ENCODE measurements around the gene EDDM13.

EDDM13 gene

DNA sequence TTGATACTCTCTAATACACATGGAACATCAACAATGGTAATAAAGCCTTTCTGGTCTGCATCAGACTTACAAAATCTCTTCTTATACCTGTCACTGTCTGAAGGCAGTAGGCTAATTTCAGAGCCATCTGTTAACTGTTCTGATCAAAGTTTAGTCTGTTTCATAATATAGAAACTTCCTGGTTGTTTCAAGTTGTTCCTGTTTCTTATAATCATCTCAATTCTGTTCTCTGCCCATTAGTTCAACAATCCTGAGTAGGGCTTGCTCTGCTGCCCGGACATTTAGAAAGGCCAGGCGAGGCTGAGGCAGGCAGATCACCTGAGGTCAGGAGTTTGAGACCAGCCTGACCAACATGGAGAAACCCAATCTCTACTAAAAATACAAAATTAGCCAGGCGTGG, 47.4 kb downstream of the EDDM13 start:
- no peak overlapping the region for H3K4me3 ChIP-seq (replicated peaks; ENCODE audit: insufficient read depth, low read length)
- H3K27me3 ChIP-seq (ENCODE audit: insufficient read depth, poor library complexity, severe bottlenecking) = no peaks in the 10 kb centered on the region
- TF ChIP-seq GABPA (IDR thresholded peaks at IDR 0.05; ENCODE audit: low read depth) (no peak), SPI1 (IDR thresholded peaks at IDR 0.05; ENCODE audit: borderline replicate concordance, low read depth) (no peak; the same call in 1 of the 2 replicates), POLR2AphosphoS5 (IDR thresholded peaks at IDR 0.05; ENCODE audit: low read depth) (no peak; the same call in 1 of the 2 replicates)
- TF ChIP-seq, protein P1, sequence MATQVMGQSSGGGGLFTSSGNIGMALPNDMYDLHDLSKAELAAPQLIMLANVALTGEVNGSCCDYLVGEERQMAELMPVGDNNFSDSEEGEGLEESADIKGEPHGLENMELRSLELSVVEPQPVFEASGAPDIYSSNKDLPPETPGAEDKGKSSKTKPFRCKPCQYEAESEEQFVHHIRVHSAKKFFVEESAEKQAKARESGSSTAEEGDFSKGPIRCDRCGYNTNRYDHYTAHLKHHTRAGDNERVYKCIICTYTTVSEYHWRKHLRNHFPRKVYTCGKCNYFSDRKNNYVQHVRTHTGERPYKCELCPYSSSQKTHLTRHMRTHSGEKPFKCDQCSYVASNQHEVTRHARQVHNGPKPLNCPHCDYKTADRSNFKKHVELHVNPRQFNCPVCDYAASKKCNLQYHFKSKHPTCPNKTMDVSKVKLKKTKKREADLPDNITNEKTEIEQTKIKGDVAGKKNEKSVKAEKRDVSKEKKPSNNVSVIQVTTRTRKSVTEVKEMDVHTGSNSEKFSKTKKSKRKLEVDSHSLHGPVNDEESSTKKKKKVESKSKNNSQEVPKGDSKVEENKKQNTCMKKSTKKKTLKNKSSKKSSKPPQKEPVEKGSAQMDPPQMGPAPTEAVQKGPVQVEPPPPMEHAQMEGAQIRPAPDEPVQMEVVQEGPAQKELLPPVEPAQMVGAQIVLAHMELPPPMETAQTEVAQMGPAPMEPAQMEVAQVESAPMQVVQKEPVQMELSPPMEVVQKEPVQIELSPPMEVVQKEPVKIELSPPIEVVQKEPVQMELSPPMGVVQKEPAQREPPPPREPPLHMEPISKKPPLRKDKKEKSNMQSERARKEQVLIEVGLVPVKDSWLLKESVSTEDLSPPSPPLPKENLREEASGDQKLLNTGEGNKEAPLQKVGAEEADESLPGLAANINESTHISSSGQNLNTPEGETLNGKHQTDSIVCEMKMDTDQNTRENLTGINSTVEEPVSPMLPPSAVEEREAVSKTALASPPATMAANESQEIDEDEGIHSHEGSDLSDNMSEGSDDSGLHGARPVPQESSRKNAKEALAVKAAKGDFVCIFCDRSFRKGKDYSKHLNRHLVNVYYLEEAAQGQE (IDR thresholded peaks at IDR 0.05; ENCODE audit: insufficient replicate concordance, low read depth) = no peak
- TF ChIP-seq, protein P2, sequence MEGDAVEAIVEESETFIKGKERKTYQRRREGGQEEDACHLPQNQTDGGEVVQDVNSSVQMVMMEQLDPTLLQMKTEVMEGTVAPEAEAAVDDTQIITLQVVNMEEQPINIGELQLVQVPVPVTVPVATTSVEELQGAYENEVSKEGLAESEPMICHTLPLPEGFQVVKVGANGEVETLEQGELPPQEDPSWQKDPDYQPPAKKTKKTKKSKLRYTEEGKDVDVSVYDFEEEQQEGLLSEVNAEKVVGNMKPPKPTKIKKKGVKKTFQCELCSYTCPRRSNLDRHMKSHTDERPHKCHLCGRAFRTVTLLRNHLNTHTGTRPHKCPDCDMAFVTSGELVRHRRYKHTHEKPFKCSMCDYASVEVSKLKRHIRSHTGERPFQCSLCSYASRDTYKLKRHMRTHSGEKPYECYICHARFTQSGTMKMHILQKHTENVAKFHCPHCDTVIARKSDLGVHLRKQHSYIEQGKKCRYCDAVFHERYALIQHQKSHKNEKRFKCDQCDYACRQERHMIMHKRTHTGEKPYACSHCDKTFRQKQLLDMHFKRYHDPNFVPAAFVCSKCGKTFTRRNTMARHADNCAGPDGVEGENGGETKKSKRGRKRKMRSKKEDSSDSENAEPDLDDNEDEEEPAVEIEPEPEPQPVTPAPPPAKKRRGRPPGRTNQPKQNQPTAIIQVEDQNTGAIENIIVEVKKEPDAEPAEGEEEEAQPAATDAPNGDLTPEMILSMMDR (IDR thresholded peaks at IDR 0.05; ENCODE audit: insufficient read depth, low read length) = no peak
- peak overlapping the region; percentile 83 for H3K27ac ChIP-seq (replicated peaks)
- DNase-seq (ENCODE audit: low read depth in 1 of 2, low spot score in 1 of 2) = peak in 1 of 2 experiments; percentile 42

DNA sequence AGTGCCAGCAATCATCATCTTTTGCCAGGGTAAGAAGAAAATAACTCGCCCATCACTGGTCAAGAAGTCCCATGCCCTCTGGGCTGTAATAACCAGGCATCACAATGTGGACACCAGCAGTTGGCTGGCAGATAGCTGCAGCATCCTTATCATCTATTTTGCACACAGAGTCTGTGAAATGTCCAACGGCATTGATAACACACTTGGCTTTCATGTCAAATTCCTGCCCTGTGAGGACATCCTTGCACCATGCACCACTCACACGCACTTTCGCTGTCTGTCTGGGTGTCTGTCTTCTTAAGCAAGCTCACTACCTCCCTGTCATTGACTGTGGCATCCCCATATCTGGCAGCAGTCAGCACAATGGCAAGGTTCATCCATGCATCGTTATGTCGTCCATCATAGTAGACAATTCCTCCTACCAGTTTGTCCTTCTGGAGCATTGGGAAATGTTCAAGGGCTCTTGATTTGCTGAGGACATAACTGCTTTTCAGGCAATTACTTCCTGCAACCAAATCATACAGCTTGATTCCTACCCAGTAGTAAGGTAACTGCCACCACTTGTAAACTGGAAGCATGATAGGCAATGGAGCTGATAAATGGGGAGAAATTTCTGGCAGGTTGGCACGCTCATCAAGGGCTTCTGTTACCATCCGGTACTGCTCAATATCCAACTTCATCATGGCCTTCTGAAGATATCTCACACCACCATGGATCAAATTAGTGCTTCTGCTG, 48.9 kb downstream of the EDDM13 start:
- Histone ChIP-seq H3K4me3 (replicated peaks; ENCODE audit: insufficient read depth, low read length) (no peak overlapping the region), H3K27me3 (ENCODE audit: insufficient read depth, poor library complexity, severe bottlenecking) (no peaks in the 10 kb centered on the region), H3K27ac (replicated peaks) (peak overlapping the region; percentile 83)
- no peak for DNase-seq (ENCODE audit: low read depth in 1 of 2, low spot score in 1 of 2)
- no peak for TF ChIP-seq POLR2AphosphoS5 (IDR thresholded peaks at IDR 0.05; ENCODE audit: low read depth)
- no peak for TF ChIP-seq SPI1 (IDR thresholded peaks at IDR 0.05; ENCODE audit: borderline replicate concordance, low read depth)

DNA sequence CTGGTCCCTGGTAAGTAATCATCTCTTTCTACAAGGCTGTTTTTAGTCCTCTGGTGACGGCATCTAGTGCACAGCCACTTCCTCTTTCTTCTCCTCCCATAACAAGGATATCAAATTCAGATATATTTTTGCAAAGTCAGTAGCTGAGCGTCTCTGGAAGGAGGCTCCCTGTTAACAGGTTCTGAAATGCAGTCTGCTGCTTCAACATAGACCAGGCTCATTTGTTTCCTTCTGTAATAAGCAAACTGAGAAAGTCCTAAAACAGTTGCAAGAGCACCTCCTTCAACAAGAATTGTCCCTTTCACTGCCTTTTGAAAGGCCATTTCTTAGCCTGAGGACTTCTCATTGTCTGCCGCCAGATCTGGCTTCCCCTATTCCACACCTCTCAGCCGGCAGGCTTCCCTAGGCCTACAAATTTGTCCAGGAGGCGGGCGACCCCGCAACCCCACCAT, 49.5 kb downstream of the EDDM13 start:
- no peak overlapping the region for H3K4me3 ChIP-seq (replicated peaks; ENCODE audit: insufficient read depth, low read length)
- peak overlapping the region; percentile 83 for H3K27ac ChIP-seq (replicated peaks)
- TF ChIP-seq POLR2AphosphoS5 (IDR thresholded peaks at IDR 0.05; ENCODE audit: low read depth) (peak; percentile 51), SPI1 (IDR thresholded peaks at IDR 0.05; ENCODE audit: borderline replicate concordance, low read depth) (peak; percentile 99), GABPA (IDR thresholded peaks at IDR 0.05; ENCODE audit: low read depth) (no peak)
- H3K27me3 ChIP-seq (ENCODE audit: insufficient read depth, poor library complexity, severe bottlenecking) = no peaks in the 10 kb centered on the region
- peak in 1 of 2 experiments; percentile 75 for DNase-seq (ENCODE audit: low read depth in 1 of 2, low spot score in 1 of 2)

DNA sequence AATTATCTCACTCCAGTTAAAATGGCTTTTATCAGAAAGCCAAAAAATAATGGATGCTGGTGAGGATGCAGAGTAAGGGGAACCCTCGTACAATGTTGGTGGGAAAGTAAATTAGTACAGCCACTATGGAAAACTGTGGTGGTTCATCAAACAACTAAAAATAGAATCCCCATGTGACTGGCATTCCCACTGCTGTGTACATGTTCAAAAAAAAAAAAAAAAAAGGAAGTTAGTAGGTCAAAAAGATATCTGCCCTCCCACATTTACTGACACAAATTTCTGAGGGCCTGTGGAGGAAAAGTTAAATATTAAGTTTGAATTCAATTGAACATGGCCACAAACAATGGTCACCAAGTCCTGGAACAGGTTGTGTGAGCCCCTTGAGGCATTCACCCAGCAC, 51.9 kb downstream of the EDDM13 start:
- no peak for DNase-seq (ENCODE audit: low read depth in 1 of 2, low spot score in 1 of 2)
- Histone ChIP-seq H3K27me3 (ENCODE audit: insufficient read depth, poor library complexity, severe bottlenecking) (no peaks in the 10 kb centered on the region), H3K4me3 (replicated peaks; ENCODE audit: insufficient read depth, low read length) (no peak overlapping the region), H3K27ac (replicated peaks) (peak overlapping the region; percentile 63)
- TF ChIP-seq, protein P1 (IDR thresholded peaks at IDR 0.05; ENCODE audit: insufficient replicate concordance, low read depth) = no peak
- TF ChIP-seq SPI1 (IDR thresholded peaks at IDR 0.05; ENCODE audit: borderline replicate concordance, low read depth) (no peak), POLR2AphosphoS5 (IDR thresholded peaks at IDR 0.05; ENCODE audit: low read depth) (no peak), GABPA (IDR thresholded peaks at IDR 0.05; ENCODE audit: low read depth) (no peak)
- TF ChIP-seq, protein P2 (IDR thresholded peaks at IDR 0.05; ENCODE audit: insufficient read depth, low read length) = no peak

Data from HL-60 (cell line).